Osteocyte (in vitro differentiated cells): ENCODE data around the gene CD81. TPM values are rescaled to one million over a fixed set of nuclear protein-coding genes. Genes with fewer than 3 reads are reported as not detected.

Source experiments
- DNase-seq: peaks from one replicate; pipeline ENCODE4 v3.0.0; 2021; ENCODE audit warnings: mixed read lengths; ENCODE audit not compliant: unreplicated experiment; ENCODE audit errors: extremely low spot score
- H3K27ac Mint-ChIP-seq: one replicate; pipeline ENCODE4 v1.8.0; 2021; ENCODE audit warnings: mild to moderate bottlenecking, mixed read lengths; ENCODE audit not compliant: unreplicated experiment
- H3K27me3 Mint-ChIP-seq: one replicate; pipeline ENCODE4 v1.8.0; 2021; ENCODE audit warnings: mixed read lengths; ENCODE audit not compliant: unreplicated experiment
- H3K36me3 Mint-ChIP-seq: one replicate; pipeline ENCODE4 v1.8.0; 2021; ENCODE audit warnings: mixed read lengths; ENCODE audit not compliant: unreplicated experiment
- H3K4me1 Mint-ChIP-seq: one replicate; pipeline ENCODE4 v1.8.0; 2021; ENCODE audit warnings: mixed read lengths; ENCODE audit not compliant: unreplicated experiment
- H3K4me3 Mint-ChIP-seq: one replicate; pipeline ENCODE4 v1.8.0; 2021; ENCODE audit warnings: mild to moderate bottlenecking, moderate library complexity, mixed read lengths; ENCODE audit not compliant: unreplicated experiment
- H3K9me3 Mint-ChIP-seq: one replicate; pipeline ENCODE4 v1.8.0; 2021; ENCODE audit warnings: mixed read lengths; ENCODE audit not compliant: unreplicated experiment
- CTCF ChIP-seq: fragments of 200-600 bp; sonication (generic); IDR thresholded peaks from 2 replicates; pipeline ENCODE4 v1.5.0; 2021; ENCODE audit warnings: antibody characterized with exemption, mild to moderate bottlenecking, moderate library complexity
- long read RNA-seq: library from polyadenylated mRNA; unstranded; transcript quantifications from one replicate; pipeline ENCODE4 v2.0.0, GENCODE V29; 2021
- total RNA-seq: library from RNA; stranded (reverse); gene quantifications from 2 replicates; pipeline ENCODE4 v1.2.1, GENCODE V29; 2021

The CD81 gene
- 652 and 682 TPM in 2 replicates for total RNA-seq
- long read RNA-seq, transcript CD81-201 (8 exons, 1,520 nt): major isoform, 10 of 33 reads
- long read RNA-seq, partial matches to known transcripts: 14 of 33 reads
- long read RNA-seq, other reads (novel, unspliced or antisense): 5 of 33 reads

- no peak for DNase-seq
- peaks cover 29% of the 10 kb centered on the region for H3K4me1 Mint-ChIP-seq
- H3K4me3 Mint-ChIP-seq: peak within 1 kb of the TSS; percentile 92
- H3K27me3 Mint-ChIP-seq: no peaks in the 10 kb centered on the region
- H3K9me3 Mint-ChIP-seq: no peaks in the 10 kb centered on the region
- H3K27ac Mint-ChIP-seq: peak within 1 kb of the TSS; percentile 87
- TF ChIP-seq CTCF: peak; percentile 11
- no peaks in the 10 kb centered on the region for H3K36me3 Mint-ChIP-seq
Measured at GRCh38 chr11:2376751-2377451, at the start of gene CD81. TSS of gene CD81 (plus strand) at chr11:2377310. CDS start at chr11:2377550, 240 bp downstream.

DNA sequence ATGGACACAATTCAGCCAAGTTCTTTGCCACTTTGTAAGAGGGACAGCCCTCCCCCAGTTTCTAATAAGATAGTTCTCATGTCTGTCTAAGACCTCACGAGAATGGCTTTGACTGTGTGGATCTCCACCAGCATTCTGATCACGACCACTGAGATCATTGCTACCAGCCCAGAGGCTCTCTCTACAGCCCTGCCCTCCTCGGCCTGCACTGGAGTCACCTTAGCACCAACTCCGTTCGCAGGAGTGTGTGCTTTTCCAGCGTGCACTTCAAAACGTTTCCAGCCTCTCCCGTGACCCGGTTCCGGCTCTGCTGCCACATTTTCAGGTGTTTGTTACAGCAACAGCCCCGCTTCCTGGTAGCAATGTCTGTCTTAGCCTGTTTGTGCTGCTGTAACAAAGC, 49.1 kb upstream of the CD81 start:
- H3K27ac Mint-ChIP-seq: no peak overlapping the region
- H3K27me3 Mint-ChIP-seq: peaks cover 3% of the 10 kb centered on the region
- no peak for DNase-seq
- no peaks in the 10 kb centered on the region for H3K4me1 Mint-ChIP-seq
- peaks cover 10% of the 10 kb centered on the region for H3K9me3 Mint-ChIP-seq
- H3K4me3 Mint-ChIP-seq: no peak overlapping the region
- no peak for TF ChIP-seq CTCF
- H3K36me3 Mint-ChIP-seq: no peaks in the 10 kb centered on the region

- TF ChIP-seq CTCF: no peak
- Mint-ChIP-seq H3K4me1 (no peaks in the 10 kb centered on the region), H3K4me3 (no peak overlapping the region), H3K27me3 (no peaks in the 10 kb centered on the region), H3K9me3 (peaks cover 10% of the 10 kb centered on the region), H3K36me3 (no peaks in the 10 kb centered on the region), H3K27ac (no peak overlapping the region)
- no peak for DNase-seq
Measured at GRCh38 chr11:2328656-2329354, 48.3 kb upstream of the CD81 start.

GRCh38 chr11:2329551-2329950, 47.6 kb upstream of the CD81 start:
- H3K4me1 Mint-ChIP-seq: no peaks in the 10 kb centered on the region
- no peaks in the 10 kb centered on the region for H3K27me3 Mint-ChIP-seq
- DNase-seq: no peak
- no peak overlapping the region for H3K27ac Mint-ChIP-seq
- H3K4me3 Mint-ChIP-seq: no peak overlapping the region
- peaks cover 10% of the 10 kb centered on the region for H3K9me3 Mint-ChIP-seq
- H3K36me3 Mint-ChIP-seq: no peaks in the 10 kb centered on the region
- no peak for TF ChIP-seq CTCF

GRCh38 chr11:2330696-2331095, 46.4 kb upstream of the CD81 start:
- H3K4me1 Mint-ChIP-seq: no peaks in the 10 kb centered on the region
- peaks cover 10% of the 10 kb centered on the region for H3K9me3 Mint-ChIP-seq
- DNase-seq: no peak
- no peak overlapping the region for H3K4me3 Mint-ChIP-seq
- TF ChIP-seq CTCF: no peak
- H3K36me3 Mint-ChIP-seq: no peaks in the 10 kb centered on the region
- no peak overlapping the region for H3K27ac Mint-ChIP-seq
- peaks cover 4% of the 10 kb centered on the region for H3K27me3 Mint-ChIP-seq
